ENCODE data around the gene PSMB3. TPM values are rescaled to one million over a fixed set of nuclear protein-coding genes. Genes with fewer than 3 reads are reported as not detected.

PSMB3 gene
- total RNA-seq, 1 experiment from 2014 or later: 441 TPM

- no TSS peak for BruUV-seq (replicated peaks)
- H3K4me3 ChIP-seq (ENCODE audit: low read length): no peak overlapping the region
- peaks cover 30% of the 10 kb centered on the region for H3K79me2 ChIP-seq (ENCODE audit: low read length)
- no peak overlapping the region for H3K4me2 ChIP-seq (ENCODE audit: low read length)
- ChIA-PET CTCF (no interaction called here), POLR2A (ENCODE audit: unreplicated experiment) (no interaction called here)
- ATAC-seq (no peak), DNase-seq (no peak)
- intact Hi-C loops (cut with micrococcal nuclease): no loop called here
- H3F3A ChIP-seq (ENCODE audit: low read length, unreplicated experiment): no peaks in the 10 kb centered on the region
- no peaks in the 10 kb centered on the region; the same call in 1 of the 2 replicates for H3K36me3 ChIP-seq (ENCODE audit: low read depth, low read length)
- no peak overlapping the region for H3K27ac ChIP-seq (ENCODE audit: low read length)
- no peaks in the 10 kb centered on the region for H3K9me3 ChIP-seq (ENCODE audit: low read length)
- TF ChIP-seq EZH2 (IDR thresholded peaks at IDR 0.05; ENCODE audit: low read length, unreplicated experiment) (no peak), CTCF (conservative IDR thresholded peaks at IDR 0.05; ENCODE audit: low read depth, low read length) (no peak), EZH2phosphoT487 (IDR thresholded peaks at IDR 0.05; ENCODE audit: borderline replicate concordance, low read length) (no peak)
- H3K4me1 ChIP-seq (ENCODE audit: insufficient read depth, low read length): no peaks in the 10 kb centered on the region
- peaks cover 7% of the 10 kb centered on the region; the same call in 1 of the 2 replicates for H4K20me1 ChIP-seq (ENCODE audit: low read length)
- H2AFZ ChIP-seq (ENCODE audit: low read length): no peak overlapping the region
- no peaks in the 10 kb centered on the region for H3K27me3 ChIP-seq (ENCODE audit: low read length)
- H3K9me2 ChIP-seq (replicated peaks; ENCODE audit: low read length): no peaks in the 10 kb centered on the region
- no peak overlapping the region for H3K9ac ChIP-seq (ENCODE audit: low read length)
Observed at GRCh38 chr17:38738686-38739085, 13.9 kb upstream of the PSMB3 start.

- TF ChIP-seq EZH2 (IDR thresholded peaks at IDR 0.05; ENCODE audit: low read length, unreplicated experiment): no peak
- TF ChIP-seq CTCF (conservative IDR thresholded peaks at IDR 0.05; ENCODE audit: low read depth, low read length): no peak
- no peak for TF ChIP-seq EZH2phosphoT487 (IDR thresholded peaks at IDR 0.05; ENCODE audit: borderline replicate concordance, low read length)
- Histone ChIP-seq H4K20me1 (ENCODE audit: low read length) (peaks cover 7% of the 10 kb centered on the region; the same call in 1 of the 2 replicates), H3K9ac (ENCODE audit: low read length) (no peak overlapping the region), H3K9me3 (ENCODE audit: low read length) (no peaks in the 10 kb centered on the region), H3K79me2 (ENCODE audit: low read length) (peaks cover 36% of the 10 kb centered on the region), H3K4me1 (ENCODE audit: insufficient read depth, low read length) (no peaks in the 10 kb centered on the region), H3K27ac (ENCODE audit: low read length) (no peak overlapping the region), H3K9me2 (replicated peaks; ENCODE audit: low read length) (no peaks in the 10 kb centered on the region), H3F3A (ENCODE audit: low read length, unreplicated experiment) (no peaks in the 10 kb centered on the region), H2AFZ (ENCODE audit: low read length) (no peak overlapping the region), H3K27me3 (ENCODE audit: low read length) (no peaks in the 10 kb centered on the region), H3K4me2 (ENCODE audit: low read length) (no peak overlapping the region), H3K36me3 (ENCODE audit: low read depth, low read length) (no peaks in the 10 kb centered on the region; the same call in 1 of the 2 replicates), H3K4me3 (ENCODE audit: low read length) (no peak overlapping the region)
- DNase-seq (no peak), ATAC-seq (no peak)
- POLR2A ChIA-PET (ENCODE audit: unreplicated experiment): no interaction called here
- intact Hi-C loops (cut with micrococcal nuclease): no loop called here
- CTCF ChIA-PET: no interaction called here
- BruUV-seq (replicated peaks): no TSS peak
Observed at GRCh38 chr17:38739305-38739704, 13.2 kb upstream of the PSMB3 start.

GRCh38 chr17:38740044-38740443 lies 12.5 kb upstream of the PSMB3 start:
- peaks cover 4% of the 10 kb centered on the region; the same call in 1 of the 2 replicates for H4K20me1 ChIP-seq (ENCODE audit: low read length)
- H3K9me2 ChIP-seq (replicated peaks; ENCODE audit: low read length): no peaks in the 10 kb centered on the region
- H3K4me2 ChIP-seq (ENCODE audit: low read length): no peak overlapping the region
- no peaks in the 10 kb centered on the region; the same call in 1 of the 2 replicates for H3K36me3 ChIP-seq (ENCODE audit: low read depth, low read length)
- H3K9me3 ChIP-seq (ENCODE audit: low read length): no peaks in the 10 kb centered on the region
- no peaks in the 10 kb centered on the region for H3K4me1 ChIP-seq (ENCODE audit: insufficient read depth, low read length)
- BruUV-seq (replicated peaks): no TSS peak
- H3K27ac ChIP-seq (ENCODE audit: low read length): no peak overlapping the region
- ChIA-PET CTCF (no interaction called here), POLR2A (ENCODE audit: unreplicated experiment) (no interaction called here)
- no peak overlapping the region for H3K9ac ChIP-seq (ENCODE audit: low read length)
- H3K27me3 ChIP-seq (ENCODE audit: low read length): no peaks in the 10 kb centered on the region
- H3K79me2 ChIP-seq (ENCODE audit: low read length): peaks cover 44% of the 10 kb centered on the region
- H2AFZ ChIP-seq (ENCODE audit: low read length): no peak overlapping the region
- DNase-seq (no peak), ATAC-seq (no peak)
- intact Hi-C loops (cut with micrococcal nuclease): no loop called here
- H3F3A ChIP-seq (ENCODE audit: low read length, unreplicated experiment): no peaks in the 10 kb centered on the region
- TF ChIP-seq EZH2 (IDR thresholded peaks at IDR 0.05; ENCODE audit: low read length, unreplicated experiment) (no peak), CTCF (conservative IDR thresholded peaks at IDR 0.05; ENCODE audit: low read depth, low read length) (no peak)
- H3K4me3 ChIP-seq (ENCODE audit: low read length): no peak overlapping the region

All from PC-3 (cell line).